Transverse colon (tissue), 4 donors: ENCODE measurements around the gene SUCO.
"Not testable (repeated sequence)": the region's sequence is repeated elsewhere in the genome, so short reads cannot be mapped to it uniquely, and the experiment has no call there.

ENCODE experiments used
- CTCF ChIP-seq, 5 experiments: fragments of 200-600 bp in 3 of 5; fragments of 450-650 bp in 2 of 5; sonication (generic) in 3 of 5; IDR thresholded peaks; 1 replicate in 2 of 5; 2 replicates in 3 of 5; pipeline ENCODE4 v1.5.1; 2016 to 2017; ENCODE audit warnings: antibody characterized with exemption in 5 of 5, inconsistent platforms in 3 of 5, mild to moderate bottlenecking in 2 of 5, moderate library complexity in 1 of 5
- POLR2AphosphoS5 ChIP-seq, 3 donors: sonication (generic); formaldehyde crosslinking; IDR thresholded peaks; one replicate each; pipeline ENCODE4 v1.6.1; 2016; ENCODE audit warnings: antibody characterized with exemption in 3 of 3

GRCh38 chr1:172595066-172595465 lies 62.1 kb downstream of the SUCO start:
- TF ChIP-seq CTCF, POLR2AphosphoS5 (IDR thresholded peaks at IDR 0.05): not testable (repeated sequence)
